OCI-LY7 (cell line): ENCODE data around the gene ADSS2. TPM values are rescaled to one million over a fixed set of nuclear protein-coding genes. Genes with fewer than 3 reads are reported as not detected.

Experiments
- BruUV-seq: library from RNA; stranded (reverse); fragments of 400-500 nt; replicated peaks from 2 replicates; lab custom pipeline; 2021; lab: Mats Ljungman, UMichigan
- CTCF ChIA-PET: fragments of 300-600 bp; sonication (Branson Sonifier 250); formaldehyde crosslinking; loops from one replicate; lab custom pipeline; 2022; ENCODE audit warnings: antibody characterized with exemption; ENCODE audit not compliant: unreplicated experiment; lab: Charles Lee
- POLR2A ChIA-PET: fragments of 300-600 bp; sonication (Branson Sonifier 250); formaldehyde crosslinking; loops from one replicate; lab custom pipeline; 2022; ENCODE audit warnings: antibody characterized with exemption; lab: Charles Lee
- DNase-seq: peaks from one replicate; pipeline ENCODE4 v3.0.0-alpha.2; 2015; ENCODE audit warnings: low spot score
- H2AFZ ChIP-seq: fragments of 200-600 bp; sonication (generic), shearing (Covaris generic); 2 replicates; pipeline ENCODE4 v1.6.1; 2014; ENCODE audit warnings: mild to moderate bottlenecking, antibody characterized with exemption, low read length, moderate library complexity
- H3K27ac ChIP-seq: fragments of 200-600 bp; sonication (generic); 2 replicates; pipeline ENCODE4 v1.5.1; 2014; ENCODE audit warnings: mixed run types, low read depth, mild to moderate bottlenecking, moderate library complexity, low read length, inconsistent platforms; ENCODE audit not compliant: poor library complexity, severe bottlenecking
- H3K36me3 ChIP-seq: fragments of 200-600 bp; sonication (generic); 2 replicates; pipeline ENCODE4 v1.6.1; 2014; ENCODE audit warnings: mild to moderate bottlenecking, antibody characterized with exemption, low read length, moderate library complexity, mixed read lengths; ENCODE audit not compliant: insufficient read depth
- H3K4me1 ChIP-seq: fragments of 200-600 bp; sonication (generic); 2 replicates; pipeline ENCODE4 v1.5.1; 2014; ENCODE audit warnings: mild to moderate bottlenecking, low read length; ENCODE audit not compliant: insufficient read depth, poor library complexity, severe bottlenecking
- H3K4me2 ChIP-seq: fragments of 200-600 bp; sonication (generic); 2 replicates; pipeline ENCODE4 v1.6.1; 2014; ENCODE audit warnings: mild to moderate bottlenecking, low read length
- H3K4me3 ChIP-seq: fragments of 200-600 bp; sonication (generic); 2 replicates; pipeline ENCODE4 v1.5.1; 2014; ENCODE audit warnings: mild to moderate bottlenecking, low read depth, low read length; ENCODE audit not compliant: poor library complexity, severe bottlenecking
- H3K79me2 ChIP-seq: fragments of 200-600 bp; sonication (generic); 2 replicates; pipeline ENCODE4 v1.6.1; 2016; ENCODE audit warnings: low read depth, mild to moderate bottlenecking, low read length, moderate library complexity, mixed read lengths; ENCODE audit not compliant: insufficient read depth
- H3K9me2 ChIP-seq: fragments of 200-600 bp; sonication (generic); 2 replicates; pipeline ENCODE4 v1.6.1; 2016; ENCODE audit warnings: mild to moderate bottlenecking, low read length, mixed read lengths; ENCODE audit not compliant: insufficient read depth
- H3K9me3 ChIP-seq: fragments of 200-600 bp; sonication (generic); 2 replicates; pipeline ENCODE4 v1.6.1; 2014; ENCODE audit warnings: mild to moderate bottlenecking, mixed run types, low read length, mixed read lengths
- H4K20me1 ChIP-seq: fragments of 200-600 bp; sonication (generic); 2 replicates; pipeline ENCODE4 v1.6.1; 2014; ENCODE audit warnings: mild to moderate bottlenecking, antibody characterized with exemption, low read length, moderate library complexity, mixed read lengths; ENCODE audit not compliant: insufficient read depth
- EZH2phosphoT487 ChIP-seq: fragments of 200-600 bp; sonication (generic); IDR thresholded peaks from 2 replicates; pipeline ENCODE4 v1.6.1; 2018; ENCODE audit warnings: low read depth, borderline replicate concordance, mild to moderate bottlenecking, mixed run types, antibody characterized with exemption, low read length, moderate library complexity, mixed read lengths
- intact Hi-C: fragments of 100-400 bp; cut with micrococcal nuclease; formaldehyde crosslinking; loops from one replicate; pipeline ENCODE4 v1.10.0; 2022; ENCODE audit not compliant: unreplicated experiment
- total RNA-seq, 2 experiments: library from RNA; depleted of rRNA in 1 of 2; stranded (reverse); fragments of >200 nt in 1 of 2; shearing (Covaris generic) in 1 of 2; gene quantifications; 2 replicates each; pipeline ENCODE4 v1.2.3, GENCODE V29; 2014 to 2022
- TF ChIP-seq, protein P1 (sequence below): fragments of 200-600 bp; sonication (generic); conservative IDR thresholded peaks from 2 replicates; pipeline ENCODE4 v1.5.1; 2014; ENCODE audit warnings: mild to moderate bottlenecking, antibody characterized with exemption, low read length, moderate library complexity, mixed read lengths

Gene ADSS2
- total RNA-seq, 2 experiments from 2014 or later = 35.2 to 54.6 TPM

DNA sequence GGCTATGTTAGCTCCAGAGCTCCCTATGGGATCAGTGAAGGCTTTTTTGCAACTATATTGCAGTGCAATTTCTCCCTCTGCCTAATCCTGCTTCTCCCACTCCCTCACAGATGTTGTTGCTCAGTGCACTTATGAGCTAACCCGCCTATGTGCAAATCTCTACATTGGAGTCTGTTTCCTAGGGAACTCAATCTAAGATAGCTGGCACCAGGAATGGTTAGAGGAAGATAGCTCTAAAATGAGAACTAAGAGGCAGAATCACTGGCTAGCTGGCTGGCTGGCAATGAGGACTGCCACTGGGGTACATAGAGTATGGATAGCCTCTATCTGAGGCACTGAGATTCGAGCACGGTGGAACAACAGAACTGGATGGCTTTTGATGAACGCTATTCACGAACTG is 39.5 kb downstream of the ADSS2 start:
- ChIA-PET CTCF (no interaction called here), POLR2A (interaction anchor here (0.6 to 1.1 kb wide), 3 partner anchors 14 to 38 kb away, joined by 3 to 5 read pairs (median 3); no protein-coding TSS in a partner anchor)
- H2AFZ ChIP-seq = no peak overlapping the region
- peaks cover 100% of the 10 kb centered on the region for H3K36me3 ChIP-seq
- H3K4me2 ChIP-seq = no peak overlapping the region
- no peaks in the 10 kb centered on the region for H4K20me1 ChIP-seq
- intact Hi-C loops = no loop called here
- no peaks in the 10 kb centered on the region for H3K4me1 ChIP-seq
- DNase-seq = no peak
- TF ChIP-seq, protein P1, sequence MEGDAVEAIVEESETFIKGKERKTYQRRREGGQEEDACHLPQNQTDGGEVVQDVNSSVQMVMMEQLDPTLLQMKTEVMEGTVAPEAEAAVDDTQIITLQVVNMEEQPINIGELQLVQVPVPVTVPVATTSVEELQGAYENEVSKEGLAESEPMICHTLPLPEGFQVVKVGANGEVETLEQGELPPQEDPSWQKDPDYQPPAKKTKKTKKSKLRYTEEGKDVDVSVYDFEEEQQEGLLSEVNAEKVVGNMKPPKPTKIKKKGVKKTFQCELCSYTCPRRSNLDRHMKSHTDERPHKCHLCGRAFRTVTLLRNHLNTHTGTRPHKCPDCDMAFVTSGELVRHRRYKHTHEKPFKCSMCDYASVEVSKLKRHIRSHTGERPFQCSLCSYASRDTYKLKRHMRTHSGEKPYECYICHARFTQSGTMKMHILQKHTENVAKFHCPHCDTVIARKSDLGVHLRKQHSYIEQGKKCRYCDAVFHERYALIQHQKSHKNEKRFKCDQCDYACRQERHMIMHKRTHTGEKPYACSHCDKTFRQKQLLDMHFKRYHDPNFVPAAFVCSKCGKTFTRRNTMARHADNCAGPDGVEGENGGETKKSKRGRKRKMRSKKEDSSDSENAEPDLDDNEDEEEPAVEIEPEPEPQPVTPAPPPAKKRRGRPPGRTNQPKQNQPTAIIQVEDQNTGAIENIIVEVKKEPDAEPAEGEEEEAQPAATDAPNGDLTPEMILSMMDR = no peak
- TF ChIP-seq EZH2phosphoT487 = no peak
- H3K27ac ChIP-seq = no peak overlapping the region
- H3K9me2 ChIP-seq = no peaks in the 10 kb centered on the region
- no TSS peak for BruUV-seq
- no peaks in the 10 kb centered on the region for H3K79me2 ChIP-seq
- H3K4me3 ChIP-seq = no peak overlapping the region
- no peaks in the 10 kb centered on the region for H3K9me3 ChIP-seq

DNA sequence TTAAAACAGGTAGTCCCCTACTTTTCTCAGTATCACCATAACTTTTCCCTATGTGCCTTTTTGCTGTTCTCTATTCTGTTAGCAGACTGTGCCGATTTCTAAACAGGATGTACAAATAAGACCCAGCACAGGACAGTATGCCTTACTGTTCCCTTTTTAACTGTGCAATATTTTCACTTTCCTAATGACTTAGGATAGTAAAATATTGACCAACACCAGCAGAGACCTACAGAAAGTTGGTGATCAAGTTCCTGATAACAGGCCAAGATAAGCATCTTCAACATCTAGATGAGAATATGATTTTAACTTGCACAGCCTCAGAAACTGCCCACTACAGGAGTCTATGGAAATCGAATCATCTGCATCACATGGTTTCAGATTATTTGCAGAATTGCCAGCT is 42.0 kb downstream of the ADSS2 start:
- Histone ChIP-seq H3K4me1 (no peaks in the 10 kb centered on the region), H3K36me3 (peaks cover 99% of the 10 kb centered on the region), H3K4me3 (no peak overlapping the region), H3K9me3 (no peaks in the 10 kb centered on the region), H3K4me2 (no peak overlapping the region), H3K79me2 (no peaks in the 10 kb centered on the region), H3K9me2 (no peaks in the 10 kb centered on the region), H2AFZ (no peak overlapping the region), H3K27ac (no peak overlapping the region), H4K20me1 (no peaks in the 10 kb centered on the region)
- CTCF ChIA-PET = no interaction called here
- TF ChIP-seq, protein P1 = no peak
- no peak for TF ChIP-seq EZH2phosphoT487
- no TSS peak for BruUV-seq
- DNase-seq = no peak
- POLR2A ChIA-PET = no interaction called here
- intact Hi-C loops = no loop called here

GRCh38 chr1:244406337-244406736 is 45.4 kb downstream of the ADSS2 start:
- H2AFZ ChIP-seq = no peak overlapping the region
- H3K4me1 ChIP-seq = no peaks in the 10 kb centered on the region
- no peaks in the 10 kb centered on the region for H3K9me2 ChIP-seq
- ChIA-PET CTCF (no interaction called here), POLR2A (no interaction called here)
- TF ChIP-seq EZH2phosphoT487 = no peak
- TF ChIP-seq, protein P1 = no peak
- peaks cover 99% of the 10 kb centered on the region for H3K36me3 ChIP-seq
- H3K4me3 ChIP-seq = no peak overlapping the region
- BruUV-seq = no TSS peak
- peaks cover 14% of the 10 kb centered on the region; the same call in 1 of the 2 replicates for H3K9me3 ChIP-seq
- intact Hi-C loops = no loop called here
- no peaks in the 10 kb centered on the region for H3K79me2 ChIP-seq
- no peaks in the 10 kb centered on the region for H4K20me1 ChIP-seq
- H3K27ac ChIP-seq = no peak overlapping the region
- no peak overlapping the region for H3K4me2 ChIP-seq
- no peak for DNase-seq
